Measurements from ENCODE around the gene ST6GALNAC1.

DNA sequence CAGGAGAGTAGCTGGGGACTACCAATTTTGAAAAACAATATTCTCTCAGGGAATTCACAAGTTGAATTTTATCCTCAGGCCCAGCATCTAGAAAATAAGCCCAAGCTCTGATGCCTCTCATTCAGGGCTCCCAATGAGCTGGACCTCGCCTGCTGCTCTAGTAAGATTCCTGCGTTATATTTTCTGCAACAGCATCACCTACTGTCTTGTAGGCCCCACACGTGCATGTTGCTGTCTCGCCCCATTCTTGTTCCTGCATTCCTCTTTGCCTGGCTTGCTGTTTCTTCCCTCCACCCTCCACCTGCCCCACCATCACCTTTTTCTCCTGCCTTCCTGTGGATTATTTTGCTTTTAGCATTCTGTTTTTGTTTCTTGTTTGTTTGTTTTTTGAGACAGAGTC lies 49.6 kb downstream of the ST6GALNAC1 start:
- no peak for TF ChIP-seq POLR2A (IDR thresholded peaks at IDR 0.05)
- no peak for TF ChIP-seq EP300 (IDR thresholded peaks at IDR 0.05)
- TF ChIP-seq, protein P1, sequence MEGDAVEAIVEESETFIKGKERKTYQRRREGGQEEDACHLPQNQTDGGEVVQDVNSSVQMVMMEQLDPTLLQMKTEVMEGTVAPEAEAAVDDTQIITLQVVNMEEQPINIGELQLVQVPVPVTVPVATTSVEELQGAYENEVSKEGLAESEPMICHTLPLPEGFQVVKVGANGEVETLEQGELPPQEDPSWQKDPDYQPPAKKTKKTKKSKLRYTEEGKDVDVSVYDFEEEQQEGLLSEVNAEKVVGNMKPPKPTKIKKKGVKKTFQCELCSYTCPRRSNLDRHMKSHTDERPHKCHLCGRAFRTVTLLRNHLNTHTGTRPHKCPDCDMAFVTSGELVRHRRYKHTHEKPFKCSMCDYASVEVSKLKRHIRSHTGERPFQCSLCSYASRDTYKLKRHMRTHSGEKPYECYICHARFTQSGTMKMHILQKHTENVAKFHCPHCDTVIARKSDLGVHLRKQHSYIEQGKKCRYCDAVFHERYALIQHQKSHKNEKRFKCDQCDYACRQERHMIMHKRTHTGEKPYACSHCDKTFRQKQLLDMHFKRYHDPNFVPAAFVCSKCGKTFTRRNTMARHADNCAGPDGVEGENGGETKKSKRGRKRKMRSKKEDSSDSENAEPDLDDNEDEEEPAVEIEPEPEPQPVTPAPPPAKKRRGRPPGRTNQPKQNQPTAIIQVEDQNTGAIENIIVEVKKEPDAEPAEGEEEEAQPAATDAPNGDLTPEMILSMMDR (IDR thresholded peaks at IDR 0.05): no peak

All from ovary (tissue), 3 donors.